GM18505 (cell line): ENCODE results near the gene AFAP1L1.
A peak's percentile ranks its signal among the peaks of the same experiment; 100 is the strongest.

ENCODE experiments used
- ATAC-seq: cut with Tn5 transposase; IDR thresholded peaks from one replicate; pipeline ENCODE4 v1.9.1; 2021; ENCODE audit not compliant: unreplicated experiment
- POLR2A ChIP-seq: IDR thresholded peaks from 4 replicates; pipeline ENCODE4 v1.6.1; 2011; ENCODE audit warnings: borderline replicate concordance; ENCODE audit not compliant: insufficient read depth, insufficient read length; ENCODE audit errors: extremely low read depth

Gene AFAP1L1

DNA sequence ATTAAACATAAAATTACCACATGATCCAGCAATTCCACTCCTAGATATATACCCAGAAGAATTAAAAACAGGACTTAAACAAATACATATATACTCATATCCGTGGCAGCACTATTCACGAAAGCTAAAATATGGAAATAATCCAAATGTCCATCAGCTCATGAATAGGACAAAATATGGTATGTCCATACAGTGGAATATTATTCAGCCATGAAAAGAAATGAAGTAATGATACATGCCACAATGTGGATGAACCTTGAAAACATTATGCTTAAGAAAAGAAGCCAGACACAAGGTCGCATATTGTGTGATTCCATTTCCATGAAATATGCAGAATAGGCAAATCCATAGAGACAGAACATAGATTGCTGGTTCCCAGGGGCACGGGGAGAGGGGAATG is 24.8 kb upstream of the AFAP1L1 start:
- ATAC-seq: no peak
- TF ChIP-seq POLR2A: no peak

GRCh38 chr5:149247726-149248125 is 23.9 kb upstream of the AFAP1L1 start:
- TF ChIP-seq POLR2A: no peak

GRCh38 chr5:149251546-149251945 is 20.1 kb upstream of the AFAP1L1 start:
- TF ChIP-seq POLR2A: no peak
- ATAC-seq: no peak

More at GRCh38 chr5:149247726-149248125, 23.9 kb upstream of the AFAP1L1 start:
- ATAC-seq: no peak

DNA sequence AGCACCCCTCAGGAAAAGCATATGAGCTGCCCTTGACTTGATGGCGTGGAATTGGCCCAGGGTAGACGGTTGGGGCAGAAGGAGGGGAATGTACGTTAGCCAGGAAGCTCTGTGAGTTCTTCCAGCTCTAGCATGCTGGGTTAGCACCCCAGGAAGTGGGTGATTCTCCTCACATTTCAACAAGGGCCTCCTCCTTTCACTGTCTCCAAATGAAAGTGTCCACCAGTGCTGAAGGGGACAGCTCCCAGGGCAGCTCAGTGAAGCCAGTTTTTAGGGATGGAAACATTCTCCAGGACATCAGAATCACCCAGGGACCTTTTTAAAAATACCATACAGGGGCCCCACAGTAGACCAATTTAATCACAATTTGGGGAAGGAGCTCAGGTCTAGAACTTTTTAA is 17.2 kb upstream of the AFAP1L1 start:
- no peak for TF ChIP-seq POLR2A

GRCh38 chr5:149256451-149256850 is 15.2 kb upstream of the AFAP1L1 start:
- TF ChIP-seq POLR2A: no peak
- no peak for ATAC-seq

More for the DNA sequence above, 17.2 kb upstream of the AFAP1L1 start:
- ATAC-seq: no peak

DNA sequence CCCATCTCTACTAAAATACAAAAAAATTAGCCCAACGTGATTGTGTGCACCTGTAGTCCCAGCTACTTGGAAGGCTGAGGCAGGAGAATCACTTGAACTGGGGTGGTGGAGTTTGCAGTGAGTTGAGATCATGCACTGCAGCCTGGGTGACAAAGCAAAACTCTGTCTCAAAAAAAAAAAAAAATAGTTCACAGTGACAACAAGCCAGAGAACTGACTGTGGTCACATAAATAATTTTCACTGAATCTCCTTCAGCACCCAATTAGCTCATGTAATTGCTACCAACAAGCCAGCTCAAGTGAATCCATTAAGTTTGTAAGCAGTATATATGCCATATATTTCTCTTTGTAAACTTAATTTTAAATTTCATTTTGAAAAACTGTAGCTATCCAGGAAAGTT is 14.5 kb upstream of the AFAP1L1 start:
- TF ChIP-seq POLR2A: no peak
- no peak for ATAC-seq

- ATAC-seq: no peak
- TF ChIP-seq POLR2A: no peak
These were observed 13.6 kb upstream of the AFAP1L1 start for GRCh38 chr5:149257889-149258705.

GRCh38 chr5:149260761-149261160 is 10.9 kb upstream of the AFAP1L1 start:
- no peak for ATAC-seq
- no peak for TF ChIP-seq POLR2A

- no peak for ATAC-seq
- TF ChIP-seq POLR2A: no peak
These were observed 10.4 kb upstream of the AFAP1L1 start for GRCh38 chr5:149261246-149261645.

GRCh38 chr5:149262315-149262714 is 9.3 kb upstream of the AFAP1L1 start:
- ATAC-seq: no peak
- TF ChIP-seq POLR2A: no peak

DNA sequence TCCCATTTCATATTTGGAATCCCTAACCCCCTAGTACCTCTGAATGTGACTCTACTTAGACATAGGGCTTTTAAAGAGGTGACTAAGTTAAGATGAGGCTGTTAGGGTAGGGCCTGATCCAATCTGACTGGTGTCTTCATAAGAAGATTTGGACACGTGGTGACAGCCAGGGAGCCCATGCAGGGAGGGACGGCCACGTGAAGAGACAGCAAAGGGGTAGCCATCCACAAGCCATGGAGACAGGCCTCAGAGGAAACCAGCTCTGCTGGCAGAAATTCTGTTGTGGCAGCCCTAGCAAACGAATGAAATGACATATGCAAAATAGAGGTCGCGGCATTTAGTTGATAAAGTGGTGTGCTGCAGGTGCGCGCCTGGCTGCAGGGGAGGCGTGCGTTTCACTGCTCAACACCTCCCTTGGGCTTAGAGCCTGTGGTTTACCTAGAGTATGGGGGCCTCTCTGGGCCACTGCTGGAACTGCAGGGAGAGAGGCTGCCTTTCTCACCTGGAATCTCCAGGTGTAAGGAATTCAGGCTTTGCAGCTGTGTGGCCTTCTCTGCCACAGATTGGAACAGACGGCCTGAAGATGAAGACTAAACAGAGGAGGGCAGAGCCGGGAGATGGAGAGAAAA is 7.1 kb upstream of the AFAP1L1 start:
- ATAC-seq: peak; percentile 92
- no peak for TF ChIP-seq POLR2A

GRCh38 chr5:149265068-149265465 is 6.6 kb upstream of the AFAP1L1 start:
- no peak for TF ChIP-seq POLR2A
- ATAC-seq: no peak

DNA sequence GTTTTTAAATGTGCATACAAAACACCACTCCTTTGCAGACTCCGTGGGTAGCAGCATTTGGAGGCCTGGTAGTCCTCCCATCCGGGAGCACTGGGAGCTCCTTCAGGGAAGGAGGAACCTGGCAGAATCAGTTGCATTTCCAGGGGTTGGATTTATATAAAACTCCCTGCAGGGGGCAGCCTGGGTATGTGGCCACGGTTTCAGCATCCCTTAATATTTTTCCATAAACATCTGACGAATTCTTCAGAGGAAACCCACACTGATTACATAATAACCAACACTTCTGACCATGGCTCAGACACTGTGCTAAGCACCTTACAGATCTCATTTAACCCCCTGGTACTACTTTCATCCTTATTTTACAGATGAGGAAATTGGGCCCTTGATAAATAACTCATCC is 6.1 kb upstream of the AFAP1L1 start:
- TF ChIP-seq POLR2A: no peak
- ATAC-seq: no peak
